IPS-15b (cell line): Measurements from ENCODE around the gene TLR7.

Experiments
- H3K27me3 ChIP-seq: one replicate; pipeline ENCODE4 v1.6.1; 2013; ENCODE audit warnings: low read length; ENCODE audit not compliant: control insufficient read depth, insufficient read depth
- H3K36me3 ChIP-seq: one replicate; pipeline ENCODE4 v1.6.1; 2013; ENCODE audit warnings: low read length; ENCODE audit not compliant: control insufficient read depth, insufficient read depth
- H3K4me1 ChIP-seq: one replicate; pipeline ENCODE4 v1.6.1; 2013; ENCODE audit warnings: mild to moderate bottlenecking, low read length; ENCODE audit not compliant: control insufficient read depth, insufficient read depth
- H3K4me3 ChIP-seq: one replicate; pipeline ENCODE4 v1.5.1; 2013; ENCODE audit warnings: low read depth, low read length
- H3K9ac ChIP-seq: one replicate; pipeline ENCODE4 v1.6.1; 2013; ENCODE audit warnings: low read depth, mild to moderate bottlenecking, low read length
- H3K9me3 ChIP-seq: one replicate; pipeline ENCODE4 v1.6.1; 2013; ENCODE audit warnings: mild to moderate bottlenecking, low read length; ENCODE audit not compliant: control insufficient read depth, insufficient read depth

Gene TLR7

DNA sequence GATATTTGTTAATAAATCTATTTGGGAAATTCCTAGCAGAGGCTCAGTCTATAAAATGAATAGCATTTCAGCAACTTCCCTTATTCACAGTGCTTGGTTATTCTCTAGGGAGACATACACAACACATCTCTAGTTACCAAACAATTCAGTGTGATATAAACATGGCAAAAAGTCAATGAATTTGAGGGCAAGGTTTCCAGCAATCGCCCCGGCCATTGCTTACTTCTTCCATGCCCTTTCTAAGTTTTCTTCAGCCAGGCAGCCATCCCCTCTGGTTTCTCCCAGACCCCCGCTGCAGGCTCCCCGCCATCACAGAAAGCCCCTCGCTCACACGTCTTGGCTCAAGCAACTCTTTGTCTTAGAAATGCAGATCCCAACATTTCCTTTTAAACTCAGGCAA, 4.4 kb downstream of the TLR7 start:
- Histone ChIP-seq H3K9ac (no peak overlapping the region), H3K4me1 (peaks cover 8% of the 10 kb centered on the region), H3K9me3 (no peaks in the 10 kb centered on the region), H3K36me3 (no peaks in the 10 kb centered on the region), H3K27me3 (no peaks in the 10 kb centered on the region), H3K4me3 (no peak overlapping the region)

DNA sequence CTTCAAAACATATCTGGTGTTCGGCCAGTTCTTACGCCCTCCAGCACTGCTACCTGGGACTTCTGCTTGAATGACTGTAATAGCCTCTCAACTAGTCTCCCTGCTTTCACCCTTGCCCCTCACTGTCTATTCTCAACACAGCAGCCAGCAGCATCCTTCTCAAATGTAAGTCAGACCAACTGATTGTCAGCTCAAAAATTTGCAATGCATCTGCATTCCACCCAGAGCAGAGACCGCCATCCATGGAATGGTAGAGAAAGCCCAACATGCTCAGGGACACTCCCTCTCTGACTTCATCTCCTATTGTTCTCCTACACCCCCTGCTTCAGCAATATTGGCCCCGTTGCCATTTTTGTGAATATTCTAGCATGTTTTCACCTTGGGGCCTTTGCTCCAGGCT, 5.9 kb downstream of the TLR7 start:
- H3K4me1 ChIP-seq: peaks cover 4% of the 10 kb centered on the region
- H3K9me3 ChIP-seq: no peaks in the 10 kb centered on the region

GRCh38 chrX:12874581-12874980, 7.7 kb downstream of the TLR7 start:
- no peaks in the 10 kb centered on the region for H3K9me3 ChIP-seq
- no peaks in the 10 kb centered on the region for H3K36me3 ChIP-seq
- H3K27me3 ChIP-seq: no peaks in the 10 kb centered on the region
- no peak overlapping the region for H3K4me3 ChIP-seq
- H3K9ac ChIP-seq: no peak overlapping the region
- peaks cover 4% of the 10 kb centered on the region for H3K4me1 ChIP-seq

More for the DNA sequence above, 5.9 kb downstream of the TLR7 start:
- Histone ChIP-seq H3K4me3 (no peak overlapping the region), H3K9ac (no peak overlapping the region), H3K36me3 (no peaks in the 10 kb centered on the region), H3K27me3 (no peaks in the 10 kb centered on the region)

GRCh38 chrX:12877386-12877785, 10.5 kb downstream of the TLR7 start:
- no peaks in the 10 kb centered on the region for H3K9me3 ChIP-seq
- H3K36me3 ChIP-seq: no peaks in the 10 kb centered on the region

GRCh38 chrX:12878536-12878935, 11.7 kb downstream of the TLR7 start:
- no peak overlapping the region for H3K4me3 ChIP-seq
- H3K9ac ChIP-seq: no peak overlapping the region
- no peaks in the 10 kb centered on the region for H3K27me3 ChIP-seq
- H3K36me3 ChIP-seq: no peaks in the 10 kb centered on the region
- no peaks in the 10 kb centered on the region for H3K4me1 ChIP-seq
- H3K9me3 ChIP-seq: no peaks in the 10 kb centered on the region

More at GRCh38 chrX:12877386-12877785, 10.5 kb downstream of the TLR7 start:
- Histone ChIP-seq H3K4me1 (no peaks in the 10 kb centered on the region), H3K4me3 (no peak overlapping the region), H3K27me3 (no peaks in the 10 kb centered on the region), H3K9ac (no peak overlapping the region)

GRCh38 chrX:12881914-12882313, 15.0 kb downstream of the TLR7 start:
- no peaks in the 10 kb centered on the region for H3K4me1 ChIP-seq
- H3K9me3 ChIP-seq: no peaks in the 10 kb centered on the region
- no peaks in the 10 kb centered on the region for H3K36me3 ChIP-seq
- no peak overlapping the region for H3K4me3 ChIP-seq
- no peaks in the 10 kb centered on the region for H3K27me3 ChIP-seq
- H3K9ac ChIP-seq: no peak overlapping the region

DNA sequence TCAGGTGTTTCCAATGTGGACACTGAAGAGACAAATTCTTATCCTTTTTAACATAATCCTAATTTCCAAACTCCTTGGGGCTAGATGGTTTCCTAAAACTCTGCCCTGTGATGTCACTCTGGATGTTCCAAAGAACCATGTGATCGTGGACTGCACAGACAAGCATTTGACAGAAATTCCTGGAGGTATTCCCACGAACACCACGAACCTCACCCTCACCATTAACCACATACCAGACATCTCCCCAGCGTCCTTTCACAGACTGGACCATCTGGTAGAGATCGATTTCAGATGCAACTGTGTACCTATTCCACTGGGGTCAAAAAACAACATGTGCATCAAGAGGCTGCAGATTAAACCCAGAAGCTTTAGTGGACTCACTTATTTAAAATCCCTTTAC, 18.6 kb downstream of the TLR7 start:
- Histone ChIP-seq H3K27me3 (no peaks in the 10 kb centered on the region), H3K4me1 (no peaks in the 10 kb centered on the region), H3K4me3 (no peak overlapping the region), H3K36me3 (no peaks in the 10 kb centered on the region), H3K9ac (no peak overlapping the region), H3K9me3 (no peaks in the 10 kb centered on the region)

GRCh38 chrX:12886545-12886944, 19.7 kb downstream of the TLR7 start:
- Histone ChIP-seq H3K9me3 (no peaks in the 10 kb centered on the region), H3K4me3 (no peak overlapping the region), H3K27me3 (no peaks in the 10 kb centered on the region), H3K36me3 (no peaks in the 10 kb centered on the region), H3K9ac (no peak overlapping the region), H3K4me1 (no peaks in the 10 kb centered on the region)

- Histone ChIP-seq H3K36me3 (no peaks in the 10 kb centered on the region), H3K4me3 (no peak overlapping the region), H3K27me3 (no peaks in the 10 kb centered on the region), H3K4me1 (no peaks in the 10 kb centered on the region), H3K9ac (no peak overlapping the region), H3K9me3 (no peaks in the 10 kb centered on the region)
Measured at GRCh38 chrX:12887141-12887540, 20.3 kb downstream of the TLR7 start.

DNA sequence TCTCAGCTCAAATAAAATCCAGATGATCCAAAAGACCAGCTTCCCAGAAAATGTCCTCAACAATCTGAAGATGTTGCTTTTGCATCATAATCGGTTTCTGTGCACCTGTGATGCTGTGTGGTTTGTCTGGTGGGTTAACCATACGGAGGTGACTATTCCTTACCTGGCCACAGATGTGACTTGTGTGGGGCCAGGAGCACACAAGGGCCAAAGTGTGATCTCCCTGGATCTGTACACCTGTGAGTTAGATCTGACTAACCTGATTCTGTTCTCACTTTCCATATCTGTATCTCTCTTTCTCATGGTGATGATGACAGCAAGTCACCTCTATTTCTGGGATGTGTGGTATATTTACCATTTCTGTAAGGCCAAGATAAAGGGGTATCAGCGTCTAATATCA, 20.9 kb downstream of the TLR7 start:
- H3K27me3 ChIP-seq: no peaks in the 10 kb centered on the region
- no peaks in the 10 kb centered on the region for H3K4me1 ChIP-seq
- no peak overlapping the region for H3K9ac ChIP-seq
- H3K4me3 ChIP-seq: no peak overlapping the region
- no peaks in the 10 kb centered on the region for H3K9me3 ChIP-seq
- no peaks in the 10 kb centered on the region for H3K36me3 ChIP-seq

GRCh38 chrX:12890467-12890866, 23.6 kb downstream of the TLR7 start:
- H3K9ac ChIP-seq: no peak overlapping the region
- H3K4me3 ChIP-seq: no peak overlapping the region
- no peaks in the 10 kb centered on the region for H3K9me3 ChIP-seq
- H3K36me3 ChIP-seq: no peaks in the 10 kb centered on the region
- H3K27me3 ChIP-seq: no peaks in the 10 kb centered on the region
- H3K4me1 ChIP-seq: no peaks in the 10 kb centered on the region

DNA sequence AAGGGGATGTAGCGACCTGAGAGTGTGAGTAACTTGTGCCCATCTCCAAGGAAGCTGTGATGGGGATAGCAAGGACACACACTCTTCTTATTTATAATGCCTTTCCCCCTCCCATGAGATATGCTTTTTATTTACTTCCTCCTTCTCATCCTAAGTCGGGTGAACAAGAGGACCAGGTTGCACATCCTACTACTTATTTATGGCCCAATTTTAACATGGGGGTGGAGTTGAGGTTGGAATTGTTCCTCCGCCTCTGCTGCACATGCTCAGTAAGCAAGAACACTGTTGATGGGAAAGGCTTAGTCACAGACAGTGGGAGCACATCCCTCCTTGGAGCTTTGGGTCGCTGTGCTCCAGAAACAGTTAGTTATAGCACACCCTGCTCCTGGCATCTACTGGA, 24.3 kb downstream of the TLR7 start:
- Histone ChIP-seq H3K4me1 (no peaks in the 10 kb centered on the region), H3K36me3 (no peaks in the 10 kb centered on the region), H3K9ac (no peak overlapping the region), H3K27me3 (no peaks in the 10 kb centered on the region), H3K9me3 (no peaks in the 10 kb centered on the region), H3K4me3 (no peak overlapping the region)
